Spleen (tissue), 11 donors: ENCODE measurements around the gene UFL1. TPM values are rescaled to one million over a fixed set of nuclear protein-coding genes. Genes with fewer than 3 reads are reported as not detected.
A peak's percentile ranks its signal among the peaks of the same experiment; 100 is the strongest.

Experiments
- DNase-seq: peaks from one replicate; pipeline ENCODE4 v3.0.0-alpha.2; 2020
- H3K27ac ChIP-seq, 8 donors: fragments of 200-600 bp; sonication (generic) in 7 of 8; 1 replicate in 4 of 8; 2 replicates in 4 of 8; pipeline versions ENCODE4 v1.5.0 to v1.8.0; 2016 to 2021; ENCODE audit warnings: inconsistent platforms in 4 of 8, mild to moderate bottlenecking in 4 of 8, moderate library complexity in 1 of 8
- H3K27me3 ChIP-seq, 7 donors: fragments of 200-600 bp; sonication (generic) in 6 of 7; replicated peaks in 1 of 7; 1 replicate in 4 of 7; 2 replicates in 3 of 7; pipeline versions ENCODE4 v1.5.0 to v1.8.0; 2016 to 2021; ENCODE audit warnings: inconsistent platforms in 3 of 7, mild to moderate bottlenecking in 1 of 7
- H3K36me3 ChIP-seq, 6 donors: fragments of 200-600 bp; sonication (generic) in 5 of 6; 1 replicate in 4 of 6; 2 replicates in 2 of 6; pipeline versions ENCODE4 v1.5.0 to v1.8.0; 2016 to 2021; ENCODE audit warnings: inconsistent platforms in 2 of 6
- H3K4me1 ChIP-seq, 6 donors: fragments of 200-600 bp; sonication (generic) in 5 of 6; 1 replicate in 3 of 6; 2 replicates in 3 of 6; pipeline versions ENCODE4 v1.5.0 to v1.8.0; 2016 to 2021; ENCODE audit warnings: inconsistent platforms in 3 of 6
- H3K4me3 ChIP-seq, 8 donors: fragments of 200-600 bp; sonication (generic) in 7 of 8; 1 replicate in 4 of 8; 2 replicates in 4 of 8; pipeline versions ENCODE4 v1.5.0 to v1.8.0; 2016 to 2021; ENCODE audit warnings: inconsistent platforms in 4 of 8, mild to moderate bottlenecking in 4 of 8, moderate library complexity in 2 of 8
- H3K9me3 ChIP-seq, 8 donors: fragments of 200-600 bp; sonication (generic) in 7 of 8; 1 replicate in 4 of 8; 2 replicates in 4 of 8; pipeline versions ENCODE4 v1.5.0 to v1.8.0; 2016 to 2021; ENCODE audit warnings: inconsistent platforms in 4 of 8
- CTCF ChIP-seq, 11 experiments: fragments of 200-600 bp in 7 of 11; fragments of 450-650 bp in 4 of 11; sonication (generic) in 4 of 11; IDR thresholded peaks in 8 of 11; conservative IDR thresholded peaks in 3 of 11; 1 replicate in 7 of 11; 2 replicates in 4 of 11; pipeline versions ENCODE4 v1.4.0 to v1.8.0; 2016 to 2021; ENCODE audit warnings: antibody characterized with exemption in 11 of 11, inconsistent platforms in 4 of 11, mild to moderate bottlenecking in 1 of 11
- POLR2A ChIP-seq, 3 donors: fragments of 450-650 bp; IDR thresholded peaks; one replicate each; pipeline ENCODE4 v1.5.1; 2017; ENCODE audit warnings: antibody characterized with exemption in 3 of 3, mild to moderate bottlenecking in 1 of 3
- POLR2AphosphoS5 ChIP-seq, 3 donors: sonication (generic); formaldehyde crosslinking; IDR thresholded peaks; one replicate each; pipeline ENCODE4 v1.5.1; 2017; ENCODE audit warnings: antibody characterized with exemption in 3 of 3
- WGBS, 5 donors: extraction: QIAGEN DNeasy Blood & Tissue Kit in 3 of 5; methylation state at CpG; one replicate each; pipeline versions ENCODE4 v1.1.5 to v1.1.7; 2013 to 2018; 5-methylcytosine and 5-hydroxymethylcytosine counted together
- intact Hi-C: fragments of 100-400 bp; cut with DNase I; formaldehyde crosslinking; loops from one replicate; pipeline ENCODE4 v1.15.0; 2023; ENCODE audit warnings: low total_unique reads
- polyA plus RNA-seq, 3 donors: library from polyadenylated mRNA; stranded (reverse); fragments of 200-250 nt; gene quantifications; one replicate each; pipeline ENCODE4 v1.2.1, GENCODE V29; 2013
- total RNA-seq, 7 donors: library from RNA; depleted of rRNA in 3 of 7; stranded (reverse); fragments of >200 nt in 3 of 7; fragmentation: NEBNext Ultra II Directional in 4 of 7; extraction: Animal tissue kit (Norgen Biotek cat#: 25700) in 4 of 7; gene quantifications; one replicate each; pipeline versions ENCODE4 v1.1.0 to v1.2.1, GENCODE V29; 2016 to 2021
- donor health status: healthy with polysubstance abuse.
- donor health status: DM: no; HTN: no; CAD: no; lungs with moderate emphysema.
- donor health status: DM: no; HTN: no; CAD: no.
- donor health status: Bipolar disorder and iron deficiency.
- donor health status: healthy.
- donor health status: DM: no; HTN: no; CAD: no.
- donor health status: DM: yes; HTN: yes; CAD: no.

UFL1 gene
- total and polyA plus RNA-seq, 10 donors: 9.5 to 29.6 (median 21.1) TPM

- intact Hi-C loops: no loop called here
- no peaks in the 10 kb centered on the region for H3K27me3 ChIP-seq
- H3K36me3 ChIP-seq: no peaks in the 10 kb centered on the region
- peak; percentile 74 for DNase-seq
- H3K27ac ChIP-seq: peak overlapping the region in 1 of 8 donors; percentile 19
- WGBS, 5 donors: 67 to 85% (median 74%) methylated on average over 5 of the region's 5 CpGs
- no peaks in the 10 kb centered on the region for H3K4me1 ChIP-seq
- TF ChIP-seq POLR2AphosphoS5 (IDR thresholded peaks at IDR 0.05) (peak in 1 of 3 donors; percentile 15), POLR2A (IDR thresholded peaks at IDR 0.05) (no peak), CTCF (IDR thresholded peaks at IDR 0.05 in 8 of 11, conservative IDR thresholded peaks at IDR 0.05 in 3 of 11) (no peak)
- peaks cover 0 to 82% (median 59%) of the 10 kb centered on the region in 8 donors for H3K9me3 ChIP-seq
- no peak overlapping the region for H3K4me3 ChIP-seq
These were observed 21.8 kb upstream of the UFL1 start for GRCh38 chr6:96499781-96500180.

- intact Hi-C loops: no loop called here
- H3K36me3 ChIP-seq: peaks cover 0 to 4% (median 0%) of the 10 kb centered on the region in 6 donors
- H3K4me1 ChIP-seq: no peaks in the 10 kb centered on the region
- H3K27ac ChIP-seq: no peak overlapping the region
- H3K27me3 ChIP-seq: no peaks in the 10 kb centered on the region
- peaks cover 0 to 51% (median 31%) of the 10 kb centered on the region in 8 donors for H3K9me3 ChIP-seq
- no peak for DNase-seq
- no peak overlapping the region for H3K4me3 ChIP-seq
- WGBS, 5 donors: 83 to 100% (median 95%) methylated on average over 1 of the region's 1 CpG
- no peak for TF ChIP-seq POLR2AphosphoS5 (IDR thresholded peaks at IDR 0.05)
- TF ChIP-seq POLR2A (IDR thresholded peaks at IDR 0.05): no peak
- no peak for TF ChIP-seq CTCF (IDR thresholded peaks at IDR 0.05 in 8 of 11, conservative IDR thresholded peaks at IDR 0.05 in 3 of 11)
These were observed 18.7 kb upstream of the UFL1 start for GRCh38 chr6:96502915-96503314.

- peaks cover 0 to 13% (median under 1%) of the 10 kb centered on the region in 6 donors for H3K36me3 ChIP-seq
- no peaks in the 10 kb centered on the region for H3K4me1 ChIP-seq
- TF ChIP-seq POLR2AphosphoS5 (IDR thresholded peaks at IDR 0.05) (no peak), CTCF (IDR thresholded peaks at IDR 0.05 in 8 of 11, conservative IDR thresholded peaks at IDR 0.05 in 3 of 11) (no peak), POLR2A (IDR thresholded peaks at IDR 0.05) (no peak)
- intact Hi-C loops: no loop called here
- 78 to 100% (median 81%) methylated on average over 2 of the region's 2 CpGs for WGBS, 5 donors
- DNase-seq: no peak
- no peaks in the 10 kb centered on the region for H3K27me3 ChIP-seq
- H3K4me3 ChIP-seq: no peak overlapping the region
- no peak overlapping the region for H3K27ac ChIP-seq
- peaks cover 0 to 49% (median 36%) of the 10 kb centered on the region in 8 donors for H3K9me3 ChIP-seq
These were observed 16.2 kb upstream of the UFL1 start for GRCh38 chr6:96505363-96505762.

GRCh38 chr6:96509281-96509680 lies 12.3 kb upstream of the UFL1 start:
- Histone ChIP-seq H3K36me3 (peaks cover 0 to 40% (median 4%) of the 10 kb centered on the region in 6 donors), H3K9me3 (peaks cover 0 to 27% (median 16%) of the 10 kb centered on the region in 8 donors), H3K4me1 (no peaks in the 10 kb centered on the region), H3K27me3 (no peaks in the 10 kb centered on the region), H3K27ac (no peak overlapping the region), H3K4me3 (no peak overlapping the region)
- 78 to 93% (median 90%) methylated on average over 2 of the region's 2 CpGs for WGBS, 5 donors
- no peak for TF ChIP-seq POLR2AphosphoS5 (IDR thresholded peaks at IDR 0.05)
- no peak for TF ChIP-seq POLR2A (IDR thresholded peaks at IDR 0.05)
- no peak for TF ChIP-seq CTCF (IDR thresholded peaks at IDR 0.05 in 8 of 11, conservative IDR thresholded peaks at IDR 0.05 in 3 of 11)
- intact Hi-C loops: no loop called here
- no peak for DNase-seq
